Kidney epithelial cell (primary cell): ENCODE results near the gene ZNF692. TPM values are rescaled to one million over a fixed set of nuclear protein-coding genes. Genes with fewer than 3 reads are reported as not detected.
A peak's percentile ranks its signal among the peaks of the same experiment; 100 is the strongest.
"Not testable (repeated sequence)": the region's sequence is repeated elsewhere in the genome, so short reads cannot be mapped to it uniquely, and the experiment has no call there.

Experiments
- DNase-seq: peaks from one replicate; pipeline ENCODE4 v3.0.0-alpha.2; 2010; ENCODE audit warnings: low read depth
- H3K27me3 ChIP-seq: 2 replicates; pipeline ENCODE4 v1.6.0; 2011; ENCODE audit warnings: low read length; ENCODE audit not compliant: control insufficient read depth, insufficient read depth
- H3K36me3 ChIP-seq: 2 replicates; pipeline ENCODE4 v1.5.1; 2011; ENCODE audit warnings: low read length; ENCODE audit not compliant: control insufficient read depth, insufficient read depth
- H3K4me3 ChIP-seq: 2 replicates; pipeline ENCODE4 v1.5.1; 2011; ENCODE audit warnings: low read depth, mild to moderate bottlenecking, control low read depth, low read length
- CTCF ChIP-seq: IDR thresholded peaks from 2 replicates; pipeline ENCODE4 v1.5.1; 2011; ENCODE audit warnings: mild to moderate bottlenecking, moderate library complexity, low read length, control low read depth, inconsistent platforms; ENCODE audit not compliant: insufficient read depth, poor library complexity, severe bottlenecking
- total RNA-seq: library from RNA; depleted of rRNA; stranded (reverse); fragments of >200 nt; gene quantifications from 2 replicates; pipeline ENCODE4 v1.2.3, GENCODE V29; 2015

ZNF692 gene
- total RNA-seq, 1 donor from 2014 or later: 20.4 TPM

GRCh38 chr1:248837045-248837780 is 21.7 kb downstream of the ZNF692 start:
- H3K36me3 ChIP-seq: no peaks in the 10 kb centered on the region
- H3K27me3 ChIP-seq: no peaks in the 10 kb centered on the region
- DNase-seq: no peak
- peak overlapping the region; percentile 50 for H3K4me3 ChIP-seq
- TF ChIP-seq CTCF: no peak

GRCh38 chr1:248834343-248834940 is 24.4 kb downstream of the ZNF692 start:
- DNase-seq: no peak
- no peaks in the 10 kb centered on the region for H3K36me3 ChIP-seq
- TF ChIP-seq CTCF: no peak
- H3K4me3 ChIP-seq: no peak overlapping the region
- H3K27me3 ChIP-seq: no peaks in the 10 kb centered on the region

DNA sequence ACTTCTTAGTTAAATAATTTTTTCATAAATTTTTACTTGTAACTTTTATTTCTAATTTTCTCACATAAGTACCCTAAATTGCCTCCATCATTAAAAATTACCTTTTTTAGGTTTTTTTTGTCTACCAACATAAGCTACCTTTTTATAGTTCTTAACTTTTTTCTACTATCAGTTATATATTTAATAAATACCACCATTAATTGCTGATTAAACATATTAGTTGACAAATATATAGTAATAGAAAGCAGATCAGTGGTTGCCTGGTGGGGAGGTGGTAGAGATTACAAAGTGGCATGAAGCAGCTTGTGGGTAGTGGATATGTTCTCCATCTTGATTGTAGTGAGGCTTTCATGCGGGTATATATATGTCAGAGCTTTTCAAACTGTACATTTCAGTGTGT is 27.0 kb downstream of the ZNF692 start:
- no peak overlapping the region for H3K4me3 ChIP-seq
- no peak for DNase-seq
- no peak for TF ChIP-seq CTCF
- H3K27me3 ChIP-seq: no peaks in the 10 kb centered on the region
- no peaks in the 10 kb centered on the region for H3K36me3 ChIP-seq

GRCh38 chr1:248830718-248831017 is 28.2 kb downstream of the ZNF692 start:
- H3K27me3 ChIP-seq, H3K36me3 ChIP-seq, H3K4me3 ChIP-seq, DNase-seq: not testable (repeated sequence)

- no peak for DNase-seq
- H3K4me3 ChIP-seq: no peak overlapping the region
- H3K27me3 ChIP-seq: no peaks in the 10 kb centered on the region
- no peak for TF ChIP-seq CTCF
- H3K36me3 ChIP-seq: no peaks in the 10 kb centered on the region
Observed at GRCh38 chr1:248828845-248829244, 30.0 kb downstream of the ZNF692 start.

DNA sequence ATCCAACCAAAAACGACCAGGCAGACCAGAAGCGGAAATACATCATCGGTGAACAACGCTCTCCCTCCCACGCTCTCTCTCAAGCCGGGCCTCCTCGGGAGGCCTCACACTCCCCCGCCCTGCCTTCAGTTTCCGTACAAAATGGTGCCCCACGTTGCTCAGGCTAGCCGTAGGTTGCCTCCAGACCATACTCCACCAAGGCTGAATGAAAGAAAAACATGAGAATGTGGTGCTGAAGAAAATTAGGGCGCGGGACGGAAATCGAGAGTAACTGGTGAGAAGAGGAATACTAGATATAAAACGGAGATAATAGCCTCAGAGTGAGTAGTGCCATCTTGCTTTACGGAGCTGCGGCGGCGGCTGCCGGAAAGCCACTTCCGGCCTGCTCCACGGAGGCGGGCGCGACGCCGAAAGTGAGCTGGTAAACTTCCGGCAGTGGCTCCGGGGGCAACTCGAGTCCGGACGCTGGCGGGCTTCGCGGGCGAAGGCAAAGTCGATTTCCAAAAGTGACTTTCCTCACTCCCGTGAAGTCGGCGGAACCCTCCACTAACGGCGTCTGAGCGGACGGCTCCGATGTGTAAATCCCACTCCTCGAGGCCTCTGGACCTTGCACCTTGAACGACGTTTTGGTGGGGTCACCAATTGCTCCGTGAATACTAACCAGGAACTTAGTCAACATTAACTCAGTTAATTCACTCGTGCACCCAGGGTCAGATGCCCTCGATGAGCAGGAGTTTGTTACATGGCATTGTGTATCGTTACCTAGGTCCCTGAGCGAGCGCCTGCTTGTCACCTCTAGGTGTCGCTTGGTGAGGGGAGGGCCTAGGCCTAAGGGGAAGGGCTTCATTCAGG is 32.8 kb downstream of the ZNF692 start, which contains the start of gene SH3BP5L:
Gene SH3BP5L (minus strand): TSS at position 7 of the 852 bp plus-strand sequence. CDS start 980 bp downstream, outside the sequence.
- TF ChIP-seq CTCF: peak; percentile 76
- DNase-seq: peak; percentile 80
- Histone ChIP-seq H3K36me3 (no peaks in the 10 kb centered on the region), H3K4me3 (peak within 1 kb of the TSS; percentile 71), H3K27me3 (no peaks in the 10 kb centered on the region)
